GM23248 (cell line): ENCODE measurements around the gene HMCN1. TPM values are rescaled to one million over a fixed set of nuclear protein-coding genes. Genes with fewer than 3 reads are reported as not detected.
A peak's percentile ranks its signal among the peaks of the same experiment; 100 is the strongest.

Experiments used
- DNase-seq: peaks from one replicate; pipeline ENCODE4 v3.0.0-alpha.2; 2015
- H2AFZ ChIP-seq: fragments of 200-600 bp; sonication (generic); 2 replicates; pipeline ENCODE4 v1.6.1; 2016; ENCODE audit warnings: antibody characterized with exemption
- H3F3A ChIP-seq: fragments of 200-600 bp; sonication (generic); 2 replicates; pipeline ENCODE4 v1.6.1; 2016; ENCODE audit warnings: mild to moderate bottlenecking, antibody characterized with exemption, mixed run types; ENCODE audit not compliant: insufficient read depth
- H3K27ac ChIP-seq: fragments of 200-600 bp; sonication (generic); 2 replicates; pipeline ENCODE4 v1.5.1; 2016; ENCODE audit warnings: mild to moderate bottlenecking
- H3K27me3 ChIP-seq: fragments of 200-600 bp; sonication (generic); replicated peaks from 2 replicates; pipeline ENCODE4 v1.6.1; 2016; ENCODE audit warnings: mild to moderate bottlenecking; ENCODE audit not compliant: insufficient read depth
- H3K36me3 ChIP-seq: fragments of 200-600 bp; sonication (generic); 2 replicates; pipeline ENCODE4 v1.6.1; 2016; ENCODE audit warnings: low read depth, mild to moderate bottlenecking
- H3K4me1 ChIP-seq: fragments of 200-600 bp; sonication (generic); 2 replicates; pipeline ENCODE4 v1.6.1; 2016; ENCODE audit warnings: mild to moderate bottlenecking; ENCODE audit not compliant: insufficient read depth
- H3K4me2 ChIP-seq: fragments of 200-600 bp; sonication (generic); one replicate; pipeline ENCODE4 v1.6.1; 2016; ENCODE audit warnings: mild to moderate bottlenecking; ENCODE audit not compliant: unreplicated experiment
- H3K4me3 ChIP-seq: fragments of 200-600 bp; sonication (generic); 2 replicates; pipeline ENCODE4 v1.5.1; 2016; ENCODE audit warnings: mild to moderate bottlenecking
- H3K79me2 ChIP-seq: fragments of 200-600 bp; sonication (generic); 2 replicates; pipeline ENCODE4 v1.6.1; 2016; ENCODE audit warnings: mild to moderate bottlenecking; ENCODE audit not compliant: insufficient read depth
- H3K9ac ChIP-seq: fragments of 200-600 bp; sonication (generic); 2 replicates; pipeline ENCODE4 v1.6.1; 2016; ENCODE audit warnings: mild to moderate bottlenecking
- H3K9me2 ChIP-seq: fragments of 200-600 bp; sonication (generic); 2 replicates; pipeline ENCODE4 v1.6.1; 2016; ENCODE audit warnings: mixed run types, mild to moderate bottlenecking, moderate library complexity; ENCODE audit not compliant: insufficient read depth
- H3K9me3 ChIP-seq: fragments of 200-600 bp; sonication (generic); one replicate; pipeline ENCODE4 v1.6.1; 2017; ENCODE audit warnings: low read depth
- H4K20me1 ChIP-seq: fragments of 200-600 bp; sonication (generic); 2 replicates; pipeline ENCODE4 v1.6.0; 2016; ENCODE audit not compliant: insufficient read depth
- EZH2 ChIP-seq: fragments of 200-600 bp; sonication (generic); IDR thresholded peaks from 2 replicates; pipeline ENCODE4 v1.6.1; 2018; ENCODE audit warnings: antibody characterized with exemption, mild to moderate bottlenecking; ENCODE audit not compliant: insufficient read depth, poor library complexity, severe bottlenecking
- EZH2phosphoT487 ChIP-seq: fragments of 200-600 bp; sonication (generic); IDR thresholded peaks from 2 replicates; pipeline ENCODE4 v1.6.1; 2018; ENCODE audit warnings: antibody characterized with exemption, moderate library complexity, mild to moderate bottlenecking, low read depth; ENCODE audit not compliant: insufficient read depth
- WGBS, 2 experiments: methylation state at CpG; one replicate each; pipeline ENCODE4 v1.1.6; 2015 to 2017; ENCODE audit warnings: low lambda C conversion rate in 2 of 2, low coverage in 1 of 2; ENCODE audit errors: missing lambda C conversion rate in 2 of 2; 5-methylcytosine and 5-hydroxymethylcytosine counted together
- in situ Hi-C: fragments of 300-500 bp; cut with MboI; formaldehyde crosslinking; loops from 2 replicates; pipeline ENCODE4 v1.15.0; 2020
- polyA plus RNA-seq: library from polyadenylated mRNA; unstranded; fragments of >200 nt; fragmentation: Nextera tagmentation; extraction: Ambion mirVana; gene quantifications from 2 replicates; pipeline ENCODE4 v1.2.1, GENCODE V29; 2016
- total RNA-seq: library from RNA; depleted of rRNA; stranded (reverse); fragments of >200 nt; shearing (Covaris generic); gene quantifications from 2 replicates; pipeline ENCODE4 v1.2.3, GENCODE V29; 2014

Gene HMCN1
- total and polyA plus RNA-seq, 2 experiments from 2014 or later: 1.8 to 5.2 TPM

GRCh38 chr1:185823467-185823866, 89.3 kb downstream of the HMCN1 start:
- WGBS, 2 experiments: 76 to 81% methylated on average over 2 of the region's 2 CpGs
- Histone ChIP-seq H2AFZ (no peak overlapping the region), H3K9ac (no peak overlapping the region), H3F3A (no peaks in the 10 kb centered on the region), H3K9me3 (no peaks in the 10 kb centered on the region), H3K4me3 (no peak overlapping the region), H3K4me1 (peaks cover 8% of the 10 kb centered on the region; the same call in 1 of the 2 replicates), H3K27ac (no peak overlapping the region), H4K20me1 (no peaks in the 10 kb centered on the region), H3K79me2 (no peaks in the 10 kb centered on the region), H3K9me2 (no peaks in the 10 kb centered on the region), H3K27me3 (no peaks in the 10 kb centered on the region), H3K4me2 (no peak overlapping the region), H3K36me3 (no peaks in the 10 kb centered on the region)
- DNase-seq: peak; percentile 24
- in situ Hi-C loops: loop anchor here (25.0 kb wide), 1 partner anchor 389 kb away; no protein-coding TSS in a partner anchor
- TF ChIP-seq EZH2phosphoT487: no peak
- TF ChIP-seq EZH2: no peak

- Histone ChIP-seq H2AFZ (no peak overlapping the region), H3F3A (no peaks in the 10 kb centered on the region), H4K20me1 (no peaks in the 10 kb centered on the region), H3K27ac (no peak overlapping the region), H3K9ac (no peak overlapping the region), H3K36me3 (no peaks in the 10 kb centered on the region), H3K79me2 (no peaks in the 10 kb centered on the region), H3K27me3 (no peaks in the 10 kb centered on the region), H3K9me2 (no peaks in the 10 kb centered on the region), H3K4me3 (no peak overlapping the region), H3K4me2 (no peak overlapping the region), H3K9me3 (no peaks in the 10 kb centered on the region), H3K4me1 (peaks cover 8% of the 10 kb centered on the region; the same call in 1 of the 2 replicates)
- in situ Hi-C loops: loop anchor here (25.0 kb wide), 1 partner anchor 388 kb away; no protein-coding TSS in a partner anchor
- no peak for TF ChIP-seq EZH2
- TF ChIP-seq EZH2phosphoT487: no peak
- DNase-seq: no peak
- 68 to 76% methylated on average over 1 of the region's 1 CpG for WGBS, 2 experiments
These were observed 89.9 kb downstream of the HMCN1 start for GRCh38 chr1:185824106-185824505.

GRCh38 chr1:185825556-185825955, 91.4 kb downstream of the HMCN1 start:
- peaks cover 8% of the 10 kb centered on the region; the same call in 1 of the 2 replicates for H3K4me1 ChIP-seq
- no peaks in the 10 kb centered on the region for H3K79me2 ChIP-seq
- H3K9me2 ChIP-seq: no peaks in the 10 kb centered on the region
- H3K27me3 ChIP-seq: no peaks in the 10 kb centered on the region
- in situ Hi-C loops: no loop called here
- no peaks in the 10 kb centered on the region for H3K9me3 ChIP-seq
- H2AFZ ChIP-seq: no peak overlapping the region
- H3K36me3 ChIP-seq: no peaks in the 10 kb centered on the region
- no peaks in the 10 kb centered on the region for H4K20me1 ChIP-seq
- 73 to 78% methylated on average over 1 of the region's 1 CpG for WGBS, 2 experiments
- H3K9ac ChIP-seq: no peak overlapping the region
- no peak overlapping the region for H3K27ac ChIP-seq
- no peak overlapping the region for H3K4me2 ChIP-seq
- peak; percentile 25 for DNase-seq
- H3F3A ChIP-seq: no peaks in the 10 kb centered on the region
- H3K4me3 ChIP-seq: no peak overlapping the region
- TF ChIP-seq EZH2 (no peak), EZH2phosphoT487 (no peak)

GRCh38 chr1:185834371-185834905, 100.2 kb downstream of the HMCN1 start:
- 29 to 35% methylated on average over 2 of the region's 2 CpGs for WGBS, 2 experiments
- Histone ChIP-seq H3K4me3 (no peak overlapping the region), H3K79me2 (no peaks in the 10 kb centered on the region), H2AFZ (no peak overlapping the region), H3K4me2 (no peak overlapping the region), H3K27me3 (no peaks in the 10 kb centered on the region), H3F3A (no peaks in the 10 kb centered on the region), H3K4me1 (0 out of 2 replicates have a peak, but pooled peaks cover 4% of the 10 kb centered on the region), H4K20me1 (no peaks in the 10 kb centered on the region), H3K9ac (no peak overlapping the region), H3K27ac (no peak overlapping the region), H3K9me3 (no peaks in the 10 kb centered on the region), H3K36me3 (no peaks in the 10 kb centered on the region), H3K9me2 (no peaks in the 10 kb centered on the region)
- TF ChIP-seq EZH2: no peak
- TF ChIP-seq EZH2phosphoT487: no peak
- no peak for DNase-seq
- in situ Hi-C loops: no loop called here

GRCh38 chr1:185835191-185835590, 101.0 kb downstream of the HMCN1 start:
- H3K79me2 ChIP-seq: no peaks in the 10 kb centered on the region
- H3K9ac ChIP-seq: no peak overlapping the region
- no peaks in the 10 kb centered on the region for H4K20me1 ChIP-seq
- no peak overlapping the region for H3K4me3 ChIP-seq
- no peaks in the 10 kb centered on the region for H3K27me3 ChIP-seq
- no peaks in the 10 kb centered on the region for H3K36me3 ChIP-seq
- H3K4me1 ChIP-seq: 0 out of 2 replicates have a peak, but pooled peaks cover 4% of the 10 kb centered on the region
- no peaks in the 10 kb centered on the region for H3K9me3 ChIP-seq
- no peak overlapping the region for H2AFZ ChIP-seq
- TF ChIP-seq EZH2 (no peak), EZH2phosphoT487 (no peak)
- H3K9me2 ChIP-seq: no peaks in the 10 kb centered on the region
- WGBS, 2 experiments: 95 to 100% methylated on average over 1 of the region's 1 CpG
- no peak for DNase-seq
- H3K27ac ChIP-seq: no peak overlapping the region
- H3F3A ChIP-seq: no peaks in the 10 kb centered on the region
- in situ Hi-C loops: no loop called here
- H3K4me2 ChIP-seq: no peak overlapping the region
